AG09309 (cell line): ENCODE results near the gene PCDHB4.
"Not testable (repeated sequence)": the region's sequence is repeated elsewhere in the genome, so short reads cannot be mapped to it uniquely, and the experiment has no call there.

Experiments used
- DNase-seq: peaks from one replicate; pipeline ENCODE4 v3.0.0-alpha.2; 2010; ENCODE audit warnings: low read depth
- H3K4me3 ChIP-seq: 2 replicates; pipeline ENCODE4 v1.5.1; 2011; ENCODE audit warnings: mild to moderate bottlenecking, low read depth, low read length, moderate library complexity; ENCODE audit not compliant: control insufficient read depth
- CTCF ChIP-seq: IDR thresholded peaks from 2 replicates; pipeline ENCODE4 v1.5.1; 2011; ENCODE audit warnings: mild to moderate bottlenecking, low read depth, low read length, inconsistent platforms; ENCODE audit not compliant: insufficient read depth, control insufficient read depth; ENCODE audit errors: missing control alignments

PCDHB4 gene

GRCh38 chr5:141121563-141121962, at the start of gene PCDHB4:
TSS of gene PCDHB4 (plus strand) at chr5:141121818. CDS start at chr5:141121999, 181 bp downstream.
- TF ChIP-seq CTCF: peak; percentile 29
- DNase-seq: no peak
- H3K4me3 ChIP-seq: no peak within 1 kb of the TSS

GRCh38 chr5:141077826-141078225, 43.8 kb upstream of the PCDHB4 start:
- peak overlapping the region; percentile 10 for H3K4me3 ChIP-seq
- no peak for TF ChIP-seq CTCF
- DNase-seq: no peak

GRCh38 chr5:141082228-141082627, 39.4 kb upstream of the PCDHB4 start:
- no peak for DNase-seq
- no peak for TF ChIP-seq CTCF
- no peak overlapping the region for H3K4me3 ChIP-seq

- peak overlapping the region; percentile 46 for H3K4me3 ChIP-seq
- TF ChIP-seq CTCF: peak; percentile 68
- DNase-seq: peak; percentile 31
These were observed 37.1 kb upstream of the PCDHB4 start for GRCh38 chr5:141084487-141084989.

GRCh38 chr5:141094481-141095262, 26.9 kb upstream of the PCDHB4 start, which contains the start of gene PCDHB2:
TSS of gene PCDHB2 (plus strand) at chr5:141094615. CDS start at chr5:141094791, 176 bp downstream.
- peak within 1 kb of the TSS; percentile 51 for H3K4me3 ChIP-seq
- peak; percentile 55 for DNase-seq
- TF ChIP-seq CTCF: peak; percentile 49

- H3K4me3 ChIP-seq: peak overlapping the region; percentile 51
- no peak for DNase-seq
- no peak for TF ChIP-seq CTCF
These were observed 26.4 kb upstream of the PCDHB4 start for GRCh38 chr5:141095263-141095641.

- DNase-seq: not testable (repeated sequence)
These were observed 25.4 kb upstream of the PCDHB4 start for GRCh38 chr5:141096181-141096580.

GRCh38 chr5:141096586-141096985, 25.0 kb upstream of the PCDHB4 start:
- not testable (repeated sequence) for DNase-seq, H3K4me3 ChIP-seq

More at GRCh38 chr5:141096181-141096580, 25.4 kb upstream of the PCDHB4 start:
- H3K4me3 ChIP-seq: not testable (repeated sequence)
